Measurements from ENCODE around the gene RER1.

RER1 gene

DNA sequence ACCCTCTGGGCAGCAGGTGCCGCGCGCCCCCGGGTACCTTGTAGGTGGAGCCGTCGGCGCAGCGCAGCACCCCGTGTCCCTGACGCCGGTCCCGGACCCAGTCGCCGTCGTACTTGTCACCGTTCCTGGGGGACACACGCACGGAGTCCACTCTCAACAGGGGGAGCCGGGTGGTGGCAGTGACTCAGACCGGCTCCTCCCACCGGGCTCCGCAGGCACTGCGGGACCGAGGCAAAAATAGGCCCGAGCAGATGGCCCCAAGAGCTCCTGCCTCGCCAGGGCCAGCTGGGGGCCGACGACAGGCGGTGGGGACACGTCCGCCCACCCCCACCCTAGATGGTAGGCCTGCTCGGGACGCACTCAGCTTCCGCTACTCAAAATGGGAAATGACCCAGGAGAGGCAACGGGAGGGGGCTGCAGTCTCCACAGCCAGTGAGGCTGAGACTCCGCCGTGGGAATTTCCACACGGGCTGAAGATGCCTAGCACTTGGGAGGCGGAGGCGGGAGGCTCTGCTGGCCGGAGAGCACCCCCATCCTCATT, 6.6 kb upstream of the RER1 start:
- H3K4me3 ChIP-seq (ENCODE audit: control insufficient read depth, low read depth, low read length) = no peak overlapping the region
- TF ChIP-seq, protein P1, sequence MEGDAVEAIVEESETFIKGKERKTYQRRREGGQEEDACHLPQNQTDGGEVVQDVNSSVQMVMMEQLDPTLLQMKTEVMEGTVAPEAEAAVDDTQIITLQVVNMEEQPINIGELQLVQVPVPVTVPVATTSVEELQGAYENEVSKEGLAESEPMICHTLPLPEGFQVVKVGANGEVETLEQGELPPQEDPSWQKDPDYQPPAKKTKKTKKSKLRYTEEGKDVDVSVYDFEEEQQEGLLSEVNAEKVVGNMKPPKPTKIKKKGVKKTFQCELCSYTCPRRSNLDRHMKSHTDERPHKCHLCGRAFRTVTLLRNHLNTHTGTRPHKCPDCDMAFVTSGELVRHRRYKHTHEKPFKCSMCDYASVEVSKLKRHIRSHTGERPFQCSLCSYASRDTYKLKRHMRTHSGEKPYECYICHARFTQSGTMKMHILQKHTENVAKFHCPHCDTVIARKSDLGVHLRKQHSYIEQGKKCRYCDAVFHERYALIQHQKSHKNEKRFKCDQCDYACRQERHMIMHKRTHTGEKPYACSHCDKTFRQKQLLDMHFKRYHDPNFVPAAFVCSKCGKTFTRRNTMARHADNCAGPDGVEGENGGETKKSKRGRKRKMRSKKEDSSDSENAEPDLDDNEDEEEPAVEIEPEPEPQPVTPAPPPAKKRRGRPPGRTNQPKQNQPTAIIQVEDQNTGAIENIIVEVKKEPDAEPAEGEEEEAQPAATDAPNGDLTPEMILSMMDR (conservative IDR thresholded peaks at IDR 0.05; ENCODE audit: control insufficient read depth, insufficient read depth, low read depth, low read length) = no peak
- DNase-seq (ENCODE audit: low read depth) = no peak

DNA sequence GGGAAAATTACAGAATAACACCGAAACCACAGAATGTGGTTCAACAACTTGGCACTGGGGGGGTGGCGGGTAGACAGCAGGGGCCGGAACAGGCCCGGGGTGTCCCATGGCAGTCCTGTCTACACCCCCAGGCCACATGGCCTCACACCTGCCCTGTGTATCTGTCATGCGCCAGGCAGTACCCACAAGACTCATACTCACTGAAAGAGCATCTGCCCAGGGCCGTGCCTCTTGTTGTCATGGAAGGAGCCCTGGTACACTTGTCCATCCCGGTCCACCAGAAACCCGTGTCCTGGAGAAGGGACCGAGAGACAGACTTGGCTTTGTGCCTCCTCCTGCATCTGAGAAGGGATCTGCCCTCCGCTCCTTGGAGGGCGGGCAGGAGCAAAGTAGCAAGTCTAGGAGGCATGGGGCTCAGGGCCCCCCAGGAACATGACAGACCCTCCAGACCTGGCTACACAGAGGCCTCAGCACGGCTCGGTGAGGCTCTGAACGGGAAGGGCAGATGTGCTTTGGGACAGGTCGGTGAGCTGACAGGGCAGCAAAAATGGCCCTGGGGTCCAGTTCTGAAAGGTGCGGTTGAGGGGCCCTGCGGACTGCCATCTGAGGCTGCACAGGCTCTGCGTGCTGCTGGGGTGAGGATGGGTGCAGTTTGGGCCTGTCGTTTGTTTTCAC, 5.9 kb upstream of the RER1 start:
- H3K4me3 ChIP-seq (ENCODE audit: control insufficient read depth, low read depth, low read length) = no peak overlapping the region
- no peak for DNase-seq (ENCODE audit: low read depth)
- TF ChIP-seq, protein P1 (conservative IDR thresholded peaks at IDR 0.05; ENCODE audit: control insufficient read depth, insufficient read depth, low read depth, low read length) = no peak

DNA sequence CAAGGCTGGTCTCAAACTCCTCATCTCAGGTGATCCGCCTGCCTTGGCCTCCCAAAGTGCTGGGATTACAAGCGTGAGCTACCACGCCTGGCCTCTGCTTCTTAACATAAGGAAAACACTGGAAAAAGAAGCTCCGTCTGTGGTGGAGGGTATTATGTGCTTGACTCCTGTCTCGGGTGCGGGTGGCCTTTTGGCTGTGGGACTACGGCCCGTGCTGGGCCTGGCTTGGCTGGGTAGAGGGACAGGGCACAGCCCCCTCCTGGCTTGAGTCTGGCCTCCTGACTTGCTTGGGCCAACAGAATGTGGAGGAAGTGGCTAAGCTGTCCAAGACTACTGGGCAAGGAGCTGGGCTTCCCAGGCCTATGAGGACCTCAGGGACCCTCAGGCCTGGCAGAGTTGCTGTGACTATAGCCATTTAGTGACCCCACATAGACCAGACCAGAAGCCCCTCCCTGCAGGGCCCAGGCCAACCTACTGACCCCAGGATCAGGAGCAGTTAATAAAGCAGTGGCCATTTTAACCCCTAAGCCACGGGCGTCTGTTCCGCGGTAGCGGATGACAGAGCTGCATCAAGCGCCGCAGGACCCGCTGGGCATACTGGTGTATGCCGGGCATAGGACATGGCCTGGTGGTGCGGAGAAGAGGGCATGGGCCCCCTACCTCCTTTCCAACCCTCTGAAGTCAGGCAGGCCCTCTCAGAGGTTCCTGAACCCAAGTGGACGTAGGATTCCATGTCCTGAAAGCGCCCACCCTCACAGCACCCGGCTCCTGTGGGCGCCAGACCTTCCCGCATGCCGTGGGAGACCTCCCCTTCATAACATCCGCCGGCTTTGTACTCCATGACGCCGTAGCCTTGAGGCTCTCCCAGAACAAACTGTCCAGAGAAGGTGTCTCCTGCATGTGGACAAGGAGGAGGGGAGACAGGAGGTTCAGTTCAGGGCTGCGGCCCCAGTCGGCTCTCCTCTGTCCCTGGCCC, 4.7 kb upstream of the RER1 start:
- no peak overlapping the region for H3K4me3 ChIP-seq (ENCODE audit: control insufficient read depth, low read depth, low read length)
- DNase-seq (ENCODE audit: low read depth) = no peak
- TF ChIP-seq, protein P1 (conservative IDR thresholded peaks at IDR 0.05; ENCODE audit: control insufficient read depth, insufficient read depth, low read depth, low read length) = no peak

DNA sequence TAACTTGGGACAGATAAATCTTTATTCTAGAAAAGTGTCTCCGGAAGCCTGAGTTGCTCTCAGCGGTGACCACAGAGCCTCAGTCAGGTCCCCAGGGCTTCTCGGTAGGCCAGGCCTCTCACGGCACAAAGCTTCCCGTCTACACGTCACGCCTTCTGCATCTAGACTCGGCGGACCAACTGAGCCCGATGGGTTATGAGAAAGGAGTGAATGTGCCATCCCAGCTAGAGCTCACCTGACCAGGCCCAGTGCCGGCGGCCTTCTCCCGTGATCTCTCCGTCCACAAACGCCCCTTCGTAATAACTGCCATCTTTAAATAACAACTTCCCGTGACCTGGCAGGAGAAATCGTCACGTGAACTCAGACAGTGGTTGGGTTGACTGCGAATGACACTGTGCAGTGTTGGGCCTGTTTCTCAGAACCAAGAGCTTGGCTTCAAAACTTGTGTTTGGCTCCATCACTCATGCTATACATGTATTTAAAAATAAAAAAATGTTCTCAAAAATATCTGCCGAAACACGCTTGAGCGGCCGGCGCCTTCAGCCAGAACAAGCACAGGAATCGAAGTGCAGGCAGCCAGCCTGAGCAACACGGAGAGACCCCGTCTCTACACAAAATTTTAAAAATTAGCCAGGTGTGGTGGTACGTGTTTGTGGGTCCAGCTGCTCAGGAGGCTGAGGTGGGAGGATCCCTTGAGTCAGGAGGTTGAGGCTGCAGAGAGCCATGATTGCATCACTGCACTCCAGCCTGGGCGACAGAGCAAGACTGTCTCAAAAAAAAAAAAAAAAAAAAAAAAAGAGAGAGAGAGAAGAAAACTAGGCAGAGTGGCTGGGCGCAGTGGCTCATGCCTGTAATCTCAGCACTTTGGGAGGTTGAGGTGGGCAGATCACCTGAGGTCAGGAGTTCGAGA, 3.4 kb upstream of the RER1 start:
- TF ChIP-seq, protein P1 (conservative IDR thresholded peaks at IDR 0.05; ENCODE audit: control insufficient read depth, insufficient read depth, low read depth, low read length) = no peak
- DNase-seq (ENCODE audit: low read depth) = no peak
- no peak overlapping the region for H3K4me3 ChIP-seq (ENCODE audit: control insufficient read depth, low read depth, low read length)

DNA sequence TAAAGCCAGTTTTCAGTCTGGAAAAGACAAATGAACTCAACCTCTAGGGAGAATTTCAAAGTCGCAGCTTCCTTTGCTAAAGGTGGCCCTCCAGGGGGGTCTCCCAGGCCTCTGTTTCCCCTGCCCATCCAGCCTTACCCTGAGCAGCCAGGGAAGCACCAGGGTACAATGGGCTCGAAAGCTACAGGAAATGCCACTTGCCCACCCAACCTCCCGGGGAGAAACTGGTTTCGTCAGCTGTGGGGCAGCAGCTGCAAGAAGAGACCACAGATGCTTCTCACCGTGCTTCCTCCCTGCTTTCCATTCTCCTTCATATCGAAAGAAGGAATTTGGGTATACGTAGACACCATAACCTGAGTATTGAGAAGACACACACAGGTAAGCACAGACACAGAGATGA, 2.0 kb upstream of the RER1 start:
- DNase-seq (ENCODE audit: low read depth) = no peak
- H3K4me3 ChIP-seq (ENCODE audit: control insufficient read depth, low read depth, low read length) = no peak overlapping the region
- TF ChIP-seq, protein P1 (conservative IDR thresholded peaks at IDR 0.05; ENCODE audit: control insufficient read depth, insufficient read depth, low read depth, low read length) = no peak

All from fibroblast of mammary gland (primary cell).